Kidney capillary endothelial cell (primary cell): Measurements from ENCODE around the gene GCGR.
"Not testable (repeated sequence)": the region's sequence is repeated elsewhere in the genome, so short reads cannot be mapped to it uniquely, and the experiment has no call there.

Experiments
- DNase-seq: peaks from one replicate; pipeline ENCODE4 v3.0.0-alpha.2; 2018; ENCODE audit warnings: low spot score

Gene GCGR

DNA sequence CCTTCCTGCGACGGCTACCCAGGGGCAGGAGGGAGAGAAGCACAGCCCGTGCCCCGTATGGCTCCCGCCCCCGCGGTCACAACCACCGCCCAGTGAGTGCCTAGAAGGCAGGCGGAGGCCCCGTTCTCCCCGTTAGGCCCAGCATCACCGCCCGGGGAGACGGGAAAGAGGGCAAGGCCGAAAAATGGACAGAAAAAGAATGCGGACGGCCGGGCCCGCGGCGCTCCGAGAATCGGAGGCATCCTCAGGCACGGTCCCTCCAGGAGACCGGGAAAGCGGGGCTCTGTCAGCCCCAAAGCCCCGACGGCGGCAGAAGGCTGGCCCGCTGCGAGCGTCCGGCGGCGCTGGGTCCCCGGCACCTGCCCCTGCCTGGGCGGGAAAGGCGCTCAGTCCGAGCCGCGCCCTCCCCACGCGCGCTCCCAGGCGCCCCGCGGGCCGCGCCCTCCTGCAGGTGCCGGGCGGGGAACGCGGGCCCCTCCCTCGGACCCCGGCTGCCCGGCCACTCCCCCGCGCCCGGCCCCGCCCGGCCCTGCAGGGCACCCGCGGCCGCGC is 28.7 kb downstream of the GCGR start:
- DNase-seq, result peak; percentile 5

GRCh38 chr17:81833160-81833920 is 29.4 kb downstream of the GCGR start, which contains the start of gene MCRIP1:
MCRIP1 (minus strand) TSS chr17:81833291; CDS start chr17:81824506, 8,785 bp downstream.
- DNase-seq, result peak; percentile 85

DNA sequence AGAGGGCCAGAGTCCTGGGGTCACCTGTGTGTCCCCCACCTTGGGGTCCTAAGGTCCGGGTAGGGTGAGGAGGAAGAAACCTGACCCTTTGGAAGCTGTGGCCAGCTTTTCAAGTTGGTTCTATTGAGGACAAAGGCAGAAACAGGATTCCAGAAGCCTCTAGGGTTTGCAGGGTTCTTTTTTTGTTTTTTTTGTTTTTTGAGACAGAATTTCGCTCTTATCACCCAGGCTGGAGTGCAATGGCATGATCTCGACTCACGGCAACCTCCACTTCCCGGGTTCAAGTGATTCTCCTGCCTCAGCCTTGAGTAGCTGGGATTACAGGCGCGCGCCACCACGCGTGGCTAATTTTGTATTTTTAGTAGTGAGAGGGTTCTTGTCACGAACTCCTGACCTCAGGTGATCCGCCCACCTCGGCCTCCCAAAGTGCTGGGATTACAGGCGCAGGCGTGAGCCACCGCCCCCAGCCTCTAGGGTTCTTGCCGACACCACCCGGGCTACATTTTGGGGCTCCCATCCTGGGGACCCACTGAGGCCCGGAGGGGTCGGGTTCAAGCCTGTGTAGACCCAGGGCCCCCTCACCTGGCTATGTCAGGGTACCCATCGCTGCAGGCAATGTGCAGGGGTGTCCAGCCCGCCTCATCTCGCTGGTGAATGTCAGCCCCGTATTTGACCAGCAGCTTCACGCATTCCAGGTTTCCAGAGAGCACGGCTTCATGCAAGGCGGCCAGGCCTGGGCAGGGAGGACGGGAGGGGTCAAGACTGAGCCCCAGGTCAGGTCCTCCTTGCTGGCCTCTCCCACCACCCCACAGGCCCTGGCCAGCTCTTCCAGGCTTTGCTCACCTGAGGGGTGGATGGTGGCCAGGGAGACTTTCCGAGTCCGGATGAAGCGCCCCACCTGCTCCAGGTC is 30.2 kb downstream of the GCGR start:
- DNase-seq, result no peak

DNA sequence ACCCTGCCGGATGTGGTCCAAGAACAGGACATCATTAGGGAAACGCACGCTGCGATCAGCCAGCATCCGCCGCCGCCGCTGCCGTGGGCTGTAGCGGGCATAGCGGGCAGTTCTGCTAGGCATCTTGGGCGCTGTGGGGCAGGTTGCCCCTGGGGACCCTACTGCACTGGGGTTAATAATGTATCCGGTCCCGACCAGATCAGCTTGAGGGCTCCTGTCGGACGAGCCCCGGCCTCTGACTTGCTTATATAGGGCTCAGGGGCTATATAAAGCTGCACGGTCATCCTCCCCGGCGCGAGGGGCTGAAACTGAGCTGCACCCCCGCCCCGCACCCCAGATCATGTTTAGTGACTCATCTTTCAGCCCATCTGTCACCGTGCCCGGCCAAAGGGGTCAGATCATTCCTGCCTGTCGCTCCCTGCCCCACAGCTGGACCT is 30.9 kb downstream of the GCGR start, which contains the start of gene PPP1R27:
TSS of gene PPP1R27 (minus strand) at position 220 of the 437 bp plus-strand sequence. CDS start at position 123, 97 bp downstream.
- no peak for DNase-seq

GRCh38 chr17:81837641-81838040 is 33.7 kb downstream of the GCGR start:
- no peak for DNase-seq

DNA sequence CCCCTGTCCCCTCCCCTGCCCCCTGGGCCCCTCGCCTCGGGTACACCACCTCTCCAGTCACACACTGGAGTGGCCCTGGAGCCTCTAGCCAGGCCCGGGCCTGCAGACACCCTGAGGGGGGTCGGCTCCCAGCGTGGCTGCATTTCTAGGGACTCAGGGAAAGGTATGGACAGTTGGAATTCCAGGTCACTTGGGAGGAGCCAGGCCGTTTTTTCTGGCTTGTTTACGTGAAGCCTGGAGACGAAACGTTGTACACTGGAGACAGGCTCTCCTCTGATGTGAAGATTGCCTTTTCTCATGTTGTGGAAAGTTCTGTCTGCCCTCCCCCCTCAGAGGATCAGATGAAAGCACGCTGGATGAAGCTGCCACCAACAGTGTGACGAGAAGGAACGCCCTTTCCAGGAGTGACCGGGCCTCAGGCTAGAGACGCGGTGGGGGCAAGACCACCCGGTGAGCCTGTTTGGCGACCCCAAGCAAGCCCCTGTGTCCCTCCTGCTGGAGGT is 34.9 kb downstream of the GCGR start:
- no peak for DNase-seq

DNA sequence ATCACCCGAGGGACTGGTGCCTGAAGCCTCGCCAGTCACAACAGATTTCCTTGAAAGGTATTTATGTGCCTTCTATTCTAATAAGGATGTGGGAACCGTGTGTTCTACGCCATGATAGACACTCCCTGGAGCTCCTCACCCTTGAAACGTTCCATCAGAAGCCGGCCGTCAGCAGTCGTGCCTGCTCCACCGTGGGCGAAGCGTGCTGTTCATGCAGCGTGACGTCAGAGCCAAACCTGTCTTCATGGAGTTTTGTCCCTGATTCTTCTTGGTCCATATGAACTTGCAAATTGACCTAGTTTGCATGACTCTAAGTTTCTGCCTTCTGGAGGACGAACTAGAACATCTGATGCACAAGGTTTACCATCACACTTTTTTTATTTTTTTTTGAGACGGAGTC is 35.4 kb downstream of the GCGR start:
- DNase-seq, result no peak

GRCh38 chr17:81840059-81840458 is 36.1 kb downstream of the GCGR start:
- DNase-seq, result not testable (repeated sequence)

GRCh38 chr17:81840826-81841778 is 37.2 kb downstream of the GCGR start:
- DNase-seq, result no peak

DNA sequence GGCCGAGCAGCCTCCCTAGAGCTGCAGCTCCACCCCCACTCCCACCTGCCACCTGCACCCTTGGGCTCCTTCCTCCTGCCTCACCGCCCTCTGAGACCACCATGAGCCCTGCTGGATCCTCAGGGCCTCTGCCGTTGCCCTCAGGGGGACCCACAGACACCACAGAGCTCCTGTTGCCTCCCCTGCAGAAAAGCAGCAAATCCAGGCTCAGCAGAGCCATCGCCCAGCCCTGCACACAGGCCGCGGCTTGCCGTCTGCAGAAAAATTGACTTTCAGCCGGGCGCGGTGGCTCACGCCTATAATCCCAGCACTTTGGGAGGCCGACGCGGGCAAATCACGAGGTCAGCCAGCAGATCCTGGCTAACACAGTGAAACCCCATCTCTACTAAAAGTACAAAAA is 37.9 kb downstream of the GCGR start:
- no peak for DNase-seq

GRCh38 chr17:81842378-81842724 is 38.4 kb downstream of the GCGR start:
- no peak for DNase-seq

DNA sequence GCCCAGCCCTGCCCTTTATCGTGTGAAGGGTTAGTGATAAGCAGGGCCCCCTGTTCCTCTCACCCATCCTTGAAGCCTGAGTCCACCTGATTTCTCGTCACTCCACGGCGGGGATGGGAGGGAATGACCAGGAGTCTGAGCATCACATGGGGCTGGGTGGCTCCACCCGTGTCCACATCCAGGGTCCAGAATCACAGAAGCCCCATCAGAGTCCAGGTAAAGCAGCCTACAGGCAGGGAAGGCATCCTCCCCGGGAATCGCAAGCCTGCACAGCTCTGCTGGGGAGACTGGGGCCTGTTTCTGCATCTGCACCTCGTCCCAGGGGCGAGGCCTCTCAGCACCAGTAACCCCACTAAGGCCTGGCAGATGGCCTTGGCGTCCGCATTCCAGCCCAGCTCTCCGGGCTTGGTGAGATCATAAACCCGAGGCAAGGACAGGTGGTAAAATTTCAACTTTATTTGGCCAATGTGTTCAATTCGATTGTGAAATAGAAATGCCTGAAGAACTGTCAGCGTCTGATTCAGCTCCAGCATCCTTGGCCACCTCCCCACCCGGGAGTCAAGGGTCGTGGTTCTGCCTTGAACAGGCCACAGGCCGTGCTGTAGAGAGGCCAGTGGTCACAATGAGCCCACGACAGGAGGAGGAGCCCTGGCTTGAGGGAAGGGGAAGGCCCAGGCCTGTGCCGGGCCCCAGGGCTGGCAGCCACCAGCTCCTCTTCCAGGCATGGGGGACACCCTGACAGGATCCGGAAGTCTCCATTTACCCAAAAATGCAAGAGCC is 39.0 kb downstream of the GCGR start:
- DNase-seq, result no peak

DNA sequence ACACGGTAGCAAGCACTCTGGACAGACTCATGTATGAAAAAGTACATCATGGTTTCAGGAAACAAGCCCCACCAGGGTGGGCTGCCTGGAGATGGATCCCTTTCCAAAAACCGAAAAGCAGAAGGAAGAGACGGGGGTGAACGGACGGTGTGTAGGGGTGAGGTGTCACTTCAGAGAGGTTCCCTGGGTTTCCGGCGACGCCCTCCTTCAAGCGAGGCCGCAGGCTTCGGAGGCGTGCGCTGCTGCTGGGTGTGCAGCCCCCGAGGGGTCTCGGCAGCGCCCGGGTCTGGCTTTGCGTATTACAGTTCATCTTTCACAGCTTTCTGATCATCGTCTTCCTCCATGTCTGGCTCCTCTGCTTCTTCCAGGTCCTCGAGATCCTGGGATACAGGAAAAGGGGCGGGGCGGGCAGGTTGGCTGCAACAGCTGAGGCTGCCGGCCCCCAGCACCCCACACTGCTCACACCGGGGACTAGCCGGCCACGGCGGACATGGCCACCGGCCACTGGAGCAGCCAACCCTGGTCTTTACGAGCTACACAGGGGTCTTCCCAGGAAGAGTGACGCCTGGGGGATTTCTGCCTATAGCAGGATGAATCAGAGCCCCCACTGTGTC is 39.9 kb downstream of the GCGR start:
- DNase-seq, result no peak

- no peak for DNase-seq
Observed at GRCh38 chr17:81844327-81844851, 40.4 kb downstream of the GCGR start.

DNA sequence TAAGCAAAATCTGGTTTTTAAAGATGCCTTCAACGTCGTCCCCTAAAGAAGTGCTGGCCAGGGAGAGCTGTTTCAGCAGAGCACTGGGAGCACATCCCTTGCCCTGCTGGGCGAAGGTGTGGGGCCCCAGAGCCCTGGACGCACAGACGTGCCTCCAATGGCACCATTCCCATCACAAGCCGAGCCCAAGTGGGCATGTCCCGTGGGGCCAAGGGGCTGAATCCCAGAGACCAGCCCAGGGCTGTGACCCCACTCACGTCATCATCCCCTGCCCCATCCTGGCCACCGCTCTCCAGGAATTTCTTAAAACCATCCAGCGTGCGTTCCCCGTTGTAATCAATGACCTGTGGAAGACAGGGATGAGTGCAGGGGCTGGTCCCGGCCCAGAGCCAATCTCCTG is 40.9 kb downstream of the GCGR start:
- DNase-seq, result no peak

DNA sequence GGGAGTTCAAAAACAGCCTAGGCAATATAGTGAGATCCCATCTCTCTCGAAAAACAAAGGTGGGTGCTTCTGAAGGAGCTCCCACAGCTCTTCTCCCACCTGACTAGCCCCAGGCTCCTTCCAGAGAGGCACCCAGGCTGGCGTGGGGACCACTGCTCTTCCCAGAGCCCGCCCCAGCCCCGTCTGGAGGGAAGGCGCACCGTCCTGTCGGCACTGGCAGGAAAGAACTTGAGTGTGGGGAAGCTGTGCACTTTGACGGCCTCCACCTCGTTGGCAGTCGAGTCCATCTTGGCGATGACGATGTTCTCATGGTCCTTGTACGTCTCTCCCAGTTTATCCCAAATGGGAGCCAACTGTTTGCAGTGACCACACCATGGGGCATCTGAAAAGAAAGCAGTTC is 41.4 kb downstream of the GCGR start:
- no peak for DNase-seq

DNA sequence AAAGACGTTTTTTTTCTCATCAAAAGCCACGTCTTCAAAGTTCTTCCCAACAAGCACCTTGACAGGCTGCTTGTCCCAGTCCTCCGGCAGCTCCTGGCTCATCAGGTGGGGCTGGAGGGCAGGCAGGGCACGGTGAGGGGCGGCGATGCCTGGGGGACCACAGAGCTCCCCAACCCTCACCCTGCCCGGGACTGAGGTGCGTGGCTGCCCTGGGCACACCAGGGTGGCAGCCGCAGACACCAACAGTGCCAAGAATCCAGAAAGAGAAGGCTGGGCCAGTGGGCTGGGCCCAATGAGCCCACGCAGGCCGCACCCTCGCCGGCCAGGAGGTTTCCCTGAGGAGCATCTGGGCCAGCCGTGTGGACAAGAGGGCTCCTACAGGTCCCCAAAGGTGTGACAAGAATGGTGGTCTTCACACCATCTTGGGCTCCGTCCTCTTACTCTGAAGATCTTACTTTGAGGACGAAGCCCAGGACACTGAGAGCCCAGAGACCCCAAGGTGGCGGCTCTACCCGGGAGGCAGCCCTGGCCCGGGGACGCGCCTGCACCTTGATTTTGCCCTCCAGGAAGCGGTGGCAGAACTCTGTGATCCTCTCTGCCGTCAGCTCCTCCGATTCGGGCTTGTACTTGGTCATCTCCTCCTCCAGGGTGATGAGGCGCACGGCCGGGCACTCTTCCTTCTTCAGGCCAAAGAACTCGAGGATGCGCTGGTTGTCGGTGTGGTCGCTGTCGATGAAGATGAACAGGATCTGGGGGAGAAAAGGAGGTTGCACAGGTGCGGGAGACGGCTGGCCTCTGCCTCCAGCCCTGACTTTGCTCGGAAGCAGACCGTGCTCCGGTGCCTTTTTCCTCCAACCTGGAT is 42.2 kb downstream of the GCGR start:
- no peak for DNase-seq

- no peak for DNase-seq
Observed at GRCh38 chr17:81846743-81847689, 43.1 kb downstream of the GCGR start.
